A673 (cell line): Measurements from ENCODE around the gene SLC35A1. TPM values are rescaled to one million over a fixed set of nuclear protein-coding genes. Genes with fewer than 3 reads are reported as not detected.
"Not testable (repeated sequence)": the region's sequence is repeated elsewhere in the genome, so short reads cannot be mapped to it uniquely, and the experiment has no call there.

Source experiments
- BruUV-seq: library from RNA; stranded (reverse); fragments of 400-500 nt; replicated peaks from 2 replicates; lab custom pipeline; 2021; lab: Mats Ljungman, UMichigan
- CTCF ChIA-PET: fragments of 300-600 bp; sonication (Branson Sonifier 250); formaldehyde crosslinking; loops from one replicate; lab custom pipeline; 2022; ENCODE audit warnings: antibody characterized with exemption; lab: Charles Lee
- POLR2A ChIA-PET: fragments of 300-600 bp; sonication (Branson Sonifier 250); formaldehyde crosslinking; loops from one replicate; lab custom pipeline; 2022; ENCODE audit warnings: antibody characterized with exemption; ENCODE audit not compliant: low non-redundant PET; lab: Charles Lee
- DNase-seq: peaks from one replicate; pipeline ENCODE4 v3.0.0-alpha.2; 2015; ENCODE audit warnings: low spot score
- H3K27ac ChIP-seq: fragments of 200-600 bp; sonication (generic); 2 replicates; pipeline ENCODE4 v1.5.1; 2016; ENCODE audit warnings: mixed run types, low read depth, mild to moderate bottlenecking, mixed read lengths, antibody characterized with exemption, low read length; ENCODE audit not compliant: poor library complexity, severe bottlenecking
- H3K27me3 ChIP-seq: fragments of 200-600 bp; sonication (generic); replicated peaks from 2 replicates; pipeline ENCODE4 v1.6.1; 2017; ENCODE audit warnings: mixed run types, low read depth, mild to moderate bottlenecking, mixed read lengths, antibody characterized with exemption, low read length; ENCODE audit not compliant: insufficient read depth, poor library complexity
- H3K36me3 ChIP-seq: fragments of 200-600 bp; sonication (generic); 2 replicates; pipeline ENCODE4 v1.6.1; 2016; ENCODE audit warnings: mixed run types, mild to moderate bottlenecking, mixed read lengths, antibody characterized with exemption, low read length; ENCODE audit not compliant: insufficient read depth, poor library complexity, severe bottlenecking
- H3K4me1 ChIP-seq: fragments of 200-600 bp; sonication (generic); 2 replicates; pipeline ENCODE4 v1.6.1; 2017; ENCODE audit warnings: mixed run types, mild to moderate bottlenecking, mixed read lengths, antibody characterized with exemption, low read length; ENCODE audit not compliant: insufficient read depth, poor library complexity, severe bottlenecking
- H3K4me3 ChIP-seq: fragments of 200-600 bp; sonication (generic); 2 replicates; pipeline ENCODE4 v1.5.1; 2016; ENCODE audit warnings: low read depth, mixed run types, mild to moderate bottlenecking, mixed read lengths, low read length; ENCODE audit not compliant: poor library complexity, severe bottlenecking
- H3K9me3 ChIP-seq: fragments of 200-600 bp; sonication (generic); 2 replicates; pipeline ENCODE4 v1.6.1; 2016; ENCODE audit warnings: mixed run types, low read depth, mild to moderate bottlenecking, mixed read lengths, antibody characterized with exemption, low read length; ENCODE audit not compliant: poor library complexity, severe bottlenecking
- EZH2 ChIP-seq: fragments of 200-600 bp; sonication (generic); IDR thresholded peaks from 2 replicates; pipeline ENCODE4 v1.6.1; 2017; ENCODE audit warnings: borderline replicate concordance, low read depth, mild to moderate bottlenecking, mixed read lengths, antibody characterized with exemption, low read length; ENCODE audit not compliant: poor library complexity, severe bottlenecking
- intact Hi-C: fragments of 100-400 bp; cut with micrococcal nuclease; formaldehyde crosslinking; loops from one replicate; pipeline ENCODE4 v1.10.0; 2022; ENCODE audit not compliant: unreplicated experiment
- total RNA-seq: library from RNA; stranded (reverse); gene quantifications from 2 replicates; pipeline ENCODE4 v1.2.3, GENCODE V29; 2021
- TF ChIP-seq, protein P1 (sequence below): fragments of 300-800, 200-600 bp; sonication (generic); conservative IDR thresholded peaks from 2 replicates; pipeline ENCODE4 v1.5.1; 2017; ENCODE audit warnings: low read depth, mild to moderate bottlenecking, antibody characterized with exemption, low read length, moderate library complexity, mixed read lengths

The SLC35A1 gene
- total RNA-seq, 1 experiment from 2014 or later, result 11.5 TPM

DNA sequence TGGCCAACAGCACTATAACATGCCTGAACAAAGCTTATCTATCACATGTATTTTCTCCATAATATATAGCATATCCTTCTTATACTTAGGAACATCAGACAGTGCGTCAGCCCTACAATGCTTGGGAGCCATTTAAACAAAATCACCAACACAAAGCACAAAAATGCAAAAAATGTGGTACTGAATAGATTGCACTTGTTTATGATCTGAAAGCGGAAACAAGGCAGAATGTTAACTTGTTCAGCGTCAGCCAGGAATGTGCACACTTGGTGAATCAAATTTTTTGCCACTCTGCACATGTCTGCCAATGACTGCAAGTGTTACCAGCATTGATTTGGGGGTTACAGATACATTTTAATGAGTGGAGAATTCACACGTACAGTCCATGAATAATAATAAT lies 14.8 kb downstream of the SLC35A1 start:
- intact Hi-C loops, result loop anchor here (10.0 kb wide), 1 partner anchor 353 kb away; no protein-coding TSS in a partner anchor
- CTCF ChIA-PET, result no interaction called here
- Histone ChIP-seq H3K4me3 (no peak overlapping the region), H3K9me3 (peaks cover 5% of the 10 kb centered on the region), H3K36me3 (no peaks in the 10 kb centered on the region), H3K27ac (peak overlapping the region; percentile 71), H3K4me1 (peaks cover 26% of the 10 kb centered on the region), H3K27me3 (no peaks in the 10 kb centered on the region)
- TF ChIP-seq, protein P1, sequence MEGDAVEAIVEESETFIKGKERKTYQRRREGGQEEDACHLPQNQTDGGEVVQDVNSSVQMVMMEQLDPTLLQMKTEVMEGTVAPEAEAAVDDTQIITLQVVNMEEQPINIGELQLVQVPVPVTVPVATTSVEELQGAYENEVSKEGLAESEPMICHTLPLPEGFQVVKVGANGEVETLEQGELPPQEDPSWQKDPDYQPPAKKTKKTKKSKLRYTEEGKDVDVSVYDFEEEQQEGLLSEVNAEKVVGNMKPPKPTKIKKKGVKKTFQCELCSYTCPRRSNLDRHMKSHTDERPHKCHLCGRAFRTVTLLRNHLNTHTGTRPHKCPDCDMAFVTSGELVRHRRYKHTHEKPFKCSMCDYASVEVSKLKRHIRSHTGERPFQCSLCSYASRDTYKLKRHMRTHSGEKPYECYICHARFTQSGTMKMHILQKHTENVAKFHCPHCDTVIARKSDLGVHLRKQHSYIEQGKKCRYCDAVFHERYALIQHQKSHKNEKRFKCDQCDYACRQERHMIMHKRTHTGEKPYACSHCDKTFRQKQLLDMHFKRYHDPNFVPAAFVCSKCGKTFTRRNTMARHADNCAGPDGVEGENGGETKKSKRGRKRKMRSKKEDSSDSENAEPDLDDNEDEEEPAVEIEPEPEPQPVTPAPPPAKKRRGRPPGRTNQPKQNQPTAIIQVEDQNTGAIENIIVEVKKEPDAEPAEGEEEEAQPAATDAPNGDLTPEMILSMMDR, result no peak
- TF ChIP-seq EZH2, result no peak
- DNase-seq, result peak; percentile 68
- BruUV-seq, result no TSS peak
- POLR2A ChIA-PET, result no interaction called here

DNA sequence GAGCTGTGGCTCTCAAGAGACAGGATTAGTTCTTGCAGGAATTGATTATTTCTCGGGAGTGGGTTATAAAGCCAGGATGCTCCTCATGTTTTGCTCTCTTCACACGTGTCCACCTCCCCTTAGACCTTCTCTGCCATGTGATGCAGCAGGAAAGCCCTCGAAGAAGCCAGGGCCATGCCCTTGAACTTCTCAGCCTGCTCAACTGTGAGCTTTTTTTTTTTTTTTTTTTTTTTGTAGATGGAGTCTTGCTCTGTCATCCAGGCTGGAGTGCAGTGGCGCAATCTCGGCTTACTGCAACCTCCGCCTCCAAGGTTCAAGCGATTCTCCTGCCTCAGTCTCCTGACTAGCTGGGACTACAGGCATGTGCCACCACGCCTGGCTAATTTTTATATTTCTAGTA lies 16.6 kb downstream of the SLC35A1 start:
- intact Hi-C loops, result loop anchor here (10.0 kb wide), 1 partner anchor 355 kb away; no protein-coding TSS in a partner anchor
- BruUV-seq, POLR2A ChIA-PET, H3K27me3 ChIP-seq, DNase-seq, H3K36me3 ChIP-seq, H3K9me3 ChIP-seq, H3K4me3 ChIP-seq, CTCF ChIA-PET: not testable (repeated sequence)
- Histone ChIP-seq H3K4me1 (peaks cover 19% of the 10 kb centered on the region), H3K27ac (peak overlapping the region; percentile 1)

DNA sequence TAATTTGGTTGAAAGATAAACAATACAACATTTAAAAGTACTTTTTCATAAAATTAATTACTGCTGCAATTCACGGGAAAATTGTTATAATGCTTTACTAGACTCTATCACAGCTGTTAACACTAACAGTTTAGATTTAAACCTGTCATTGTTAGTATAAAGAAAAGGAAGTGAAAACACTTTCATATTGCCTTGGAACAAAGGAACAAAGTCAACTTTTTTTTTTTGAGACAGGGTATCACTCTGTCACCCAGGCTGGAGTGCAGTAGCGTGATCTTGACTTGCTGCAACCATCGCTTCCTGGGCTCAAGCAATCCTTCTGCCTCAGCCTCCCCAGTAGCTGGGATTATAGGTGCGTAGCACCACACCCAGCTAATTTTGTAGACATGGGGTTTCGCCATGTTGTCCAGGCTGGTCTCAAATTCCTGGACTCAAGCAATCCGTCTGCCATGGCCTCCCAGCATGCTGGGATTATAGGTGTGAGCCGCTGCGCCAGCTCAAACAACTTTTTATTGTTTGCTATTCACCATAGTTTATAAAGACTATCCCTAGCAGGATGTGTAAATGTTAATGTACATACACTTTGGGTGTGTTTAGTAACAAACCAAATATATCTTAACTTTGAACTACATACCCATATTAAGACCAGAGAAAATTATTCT lies 22.1 kb downstream of the SLC35A1 start:
- no peaks in the 10 kb centered on the region for H3K4me1 ChIP-seq
- no peak for DNase-seq
- BruUV-seq, result no TSS peak
- no peak overlapping the region for H3K27ac ChIP-seq
- H3K27me3 ChIP-seq, result no peaks in the 10 kb centered on the region
- H3K36me3 ChIP-seq, result no peaks in the 10 kb centered on the region
- ChIA-PET POLR2A (no interaction called here), CTCF (no interaction called here)
- TF ChIP-seq, protein P1, result no peak
- no peak for TF ChIP-seq EZH2
- H3K4me3 ChIP-seq, result no peak overlapping the region
- intact Hi-C loops, result no loop called here
- H3K9me3 ChIP-seq, result no peaks in the 10 kb centered on the region

DNA sequence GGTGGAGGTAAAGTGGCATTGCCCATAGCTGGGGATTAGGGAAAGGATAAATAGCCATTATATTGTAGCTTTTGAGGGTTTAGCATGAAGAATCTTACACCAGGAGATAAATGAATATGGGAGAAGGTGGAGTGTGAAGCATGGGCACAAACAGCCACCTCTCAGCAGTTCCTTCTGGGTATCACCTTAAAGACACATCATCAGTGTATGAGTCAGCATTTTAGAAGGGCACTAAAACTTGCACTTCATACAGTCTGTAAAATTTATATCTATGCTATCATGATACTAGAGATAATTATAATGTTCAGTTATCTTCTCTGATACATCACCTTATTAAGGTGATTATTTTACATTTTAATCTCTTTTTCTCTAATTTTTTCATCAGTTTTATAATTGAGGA lies 25.3 kb downstream of the SLC35A1 start:
- no peaks in the 10 kb centered on the region for H3K27me3 ChIP-seq
- BruUV-seq, result no TSS peak
- POLR2A ChIA-PET, result no interaction called here
- intact Hi-C loops, result no loop called here
- TF ChIP-seq, protein P1, result no peak
- no peak for TF ChIP-seq EZH2
- H3K36me3 ChIP-seq, result peaks cover 9% of the 10 kb centered on the region
- CTCF ChIA-PET, result no interaction called here
- no peak overlapping the region for H3K4me3 ChIP-seq
- DNase-seq, result no peak
- no peaks in the 10 kb centered on the region for H3K4me1 ChIP-seq
- no peak overlapping the region for H3K27ac ChIP-seq
- no peaks in the 10 kb centered on the region for H3K9me3 ChIP-seq
